RWPE1 (cell line): ENCODE measurements around the gene ASPG.

Experiments used
- CTCF ChIA-PET: fragments of 350-600 bp; sonication (Branson Sonifier 250); formaldehyde crosslinking; extraction: SDS; loops from one replicate; lab custom pipeline; 2021; lab: Yijun Ruan, JAX
- POLR2A ChIA-PET: fragments of 400-600 bp; formaldehyde crosslinking; extraction: SDS; loops from one replicate; lab custom pipeline; 2020; ENCODE audit warnings: antibody characterized with exemption; ENCODE audit not compliant: low non-redundant PET; lab: Yijun Ruan, JAX
- DNase-seq: peaks from one replicate; pipeline ENCODE4 v3.0.0; 2012; ENCODE audit warnings: low spot score
- H3K27ac ChIP-seq: fragments of 450-650 bp; 2 replicates; pipeline ENCODE4 v1.5.1; 2017
- CTCF ChIP-seq: fragments of 450-650 bp; conservative IDR thresholded peaks from 2 replicates; pipeline ENCODE4 v1.5.1; 2017; ENCODE audit warnings: low read depth, mild to moderate bottlenecking

Gene ASPG

DNA sequence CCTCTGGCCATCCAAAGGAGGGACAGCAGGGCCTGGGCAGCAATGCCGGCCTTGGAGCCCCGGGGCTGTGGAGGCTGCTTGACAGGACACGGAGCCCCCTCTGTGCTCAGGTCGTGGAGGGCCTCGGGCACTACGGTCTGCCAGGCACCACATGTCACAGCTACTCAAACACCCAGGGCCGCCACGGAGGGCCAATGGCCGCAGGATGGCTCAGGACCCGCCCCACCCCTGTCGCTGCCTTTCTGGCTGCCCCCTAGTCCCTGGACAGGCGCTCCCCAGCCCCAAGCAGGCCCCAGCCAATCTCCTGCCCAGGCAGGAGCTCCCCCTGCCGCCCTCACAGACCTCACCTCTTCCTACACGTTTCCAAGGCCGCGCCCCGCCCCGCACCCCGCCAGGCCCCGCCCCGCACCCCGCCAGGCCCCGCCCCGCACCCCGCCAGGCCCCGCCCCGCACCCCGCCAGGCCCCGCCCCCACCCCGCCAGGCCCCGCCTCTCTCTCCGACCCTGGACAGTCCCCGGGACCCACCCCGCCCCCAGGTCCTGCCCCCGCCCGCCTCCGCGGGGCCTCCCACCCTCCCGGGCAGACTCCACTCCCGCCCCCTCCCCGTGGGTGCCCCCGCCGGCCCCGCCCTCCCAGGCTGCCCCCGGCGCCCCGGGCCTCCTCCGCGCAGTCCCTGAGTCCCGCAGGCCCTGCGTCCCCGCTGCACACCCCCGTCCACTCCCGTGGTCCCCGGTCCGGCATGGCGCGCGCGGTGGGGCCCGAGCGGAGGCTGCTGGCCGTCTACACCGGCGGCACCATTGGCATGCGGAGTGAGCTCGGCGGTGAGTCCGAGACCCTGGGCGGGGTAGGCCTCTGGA, at the start of gene ASPG:
Gene ASPG (plus strand): TSS at position 669 of the 857 bp plus-strand sequence. CDS start 71 bp downstream, at position 740.
- peak; percentile 35 for DNase-seq
- H3K27ac ChIP-seq, result no peak within 1 kb of the TSS
- CTCF ChIA-PET, result interaction anchor here (0.7 to 0.8 kb wide), 2 partner anchors 24 to 37 kb away, joined by 4 read pairs; no protein-coding TSS in a partner anchor
- POLR2A ChIA-PET, result no interaction called here
- TF ChIP-seq CTCF, result no peak

GRCh38 chr14:104036212-104036611, 49.3 kb upstream of the ASPG start:
- no peak for DNase-seq
- TF ChIP-seq CTCF, result no peak
- ChIA-PET CTCF (interaction anchor here (1.0 kb wide), 1 partner anchor 15 kb away, joined by 3 read pairs; no protein-coding TSS in a partner anchor), POLR2A (no interaction called here)
- no peak overlapping the region for H3K27ac ChIP-seq

GRCh38 chr14:104037074-104037473, 48.4 kb upstream of the ASPG start:
- TF ChIP-seq CTCF, result no peak
- no peak for DNase-seq
- no peak overlapping the region for H3K27ac ChIP-seq
- POLR2A ChIA-PET, result no interaction called here
- CTCF ChIA-PET, result interaction anchor here (1.0 kb wide), 1 partner anchor 14 kb away, joined by 3 read pairs; no protein-coding TSS in a partner anchor

- POLR2A ChIA-PET, result no interaction called here
- no peak for DNase-seq
- no peak for TF ChIP-seq CTCF
- CTCF ChIA-PET, result no interaction called here
- no peak overlapping the region for H3K27ac ChIP-seq
These were observed 47.6 kb upstream of the ASPG start for GRCh38 chr14:104037903-104038302.

DNA sequence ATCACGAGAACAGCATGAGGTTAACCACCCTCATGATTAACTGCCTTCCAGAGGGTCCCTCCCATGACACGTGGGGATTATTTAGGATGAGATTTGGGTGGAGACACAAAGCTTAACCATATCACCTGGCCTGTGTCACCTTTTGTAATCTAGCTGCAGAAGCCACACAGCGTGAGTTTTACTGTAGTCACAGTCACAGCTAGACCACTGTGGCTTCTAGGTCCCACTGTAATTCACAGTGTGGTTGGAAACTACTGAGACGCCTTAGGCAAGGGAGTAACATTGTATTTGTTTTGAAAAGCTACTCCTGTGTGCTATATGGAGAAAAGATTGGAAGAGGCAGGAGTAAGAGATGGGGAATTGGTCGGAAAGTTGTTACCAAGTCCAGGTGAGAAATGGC, 46.3 kb upstream of the ASPG start:
- no peak for TF ChIP-seq CTCF
- CTCF ChIA-PET, result interaction anchor here (0.5 kb wide), 1 partner anchor 27 kb away, joined by 3 read pairs; no protein-coding TSS in a partner anchor
- no peak for DNase-seq
- POLR2A ChIA-PET, result no interaction called here
- no peak overlapping the region for H3K27ac ChIP-seq

DNA sequence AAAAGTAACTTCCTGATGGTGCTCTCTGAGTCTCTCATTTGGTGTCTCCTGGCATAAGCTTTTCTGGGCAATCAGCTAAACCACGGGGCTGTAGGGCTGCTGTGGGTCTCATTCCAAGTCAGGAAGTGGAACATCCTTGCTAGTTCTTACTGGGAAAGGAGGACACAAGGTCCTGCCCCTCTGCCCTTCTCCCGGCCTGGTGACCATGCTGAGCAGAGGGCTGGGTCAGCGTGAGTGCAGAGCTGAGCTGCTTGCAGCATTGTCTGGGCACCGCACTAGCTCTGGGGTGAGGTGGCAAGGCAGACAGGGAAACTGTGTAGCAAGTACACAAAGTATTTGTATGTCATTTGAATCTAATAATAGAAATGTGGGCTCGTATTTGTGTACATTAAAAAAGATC, 45.0 kb upstream of the ASPG start:
- ChIA-PET POLR2A (no interaction called here), CTCF (interaction anchor here (0.6 kb wide), 1 partner anchor 9 kb away, joined by 4 read pairs; no protein-coding TSS in a partner anchor)
- H3K27ac ChIP-seq, result no peak overlapping the region
- DNase-seq, result no peak
- no peak for TF ChIP-seq CTCF
